ENCODE results near the gene THAP7.
"Not testable (repeated sequence)": the region's sequence is repeated elsewhere in the genome, so short reads cannot be mapped to it uniquely, and the experiment has no call there.

The THAP7 gene, protein sequence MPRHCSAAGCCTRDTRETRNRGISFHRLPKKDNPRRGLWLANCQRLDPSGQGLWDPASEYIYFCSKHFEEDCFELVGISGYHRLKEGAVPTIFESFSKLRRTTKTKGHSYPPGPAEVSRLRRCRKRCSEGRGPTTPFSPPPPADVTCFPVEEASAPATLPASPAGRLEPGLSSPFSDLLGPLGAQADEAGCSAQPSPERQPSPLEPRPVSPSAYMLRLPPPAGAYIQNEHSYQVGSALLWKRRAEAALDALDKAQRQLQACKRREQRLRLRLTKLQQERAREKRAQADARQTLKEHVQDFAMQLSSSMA

DNA sequence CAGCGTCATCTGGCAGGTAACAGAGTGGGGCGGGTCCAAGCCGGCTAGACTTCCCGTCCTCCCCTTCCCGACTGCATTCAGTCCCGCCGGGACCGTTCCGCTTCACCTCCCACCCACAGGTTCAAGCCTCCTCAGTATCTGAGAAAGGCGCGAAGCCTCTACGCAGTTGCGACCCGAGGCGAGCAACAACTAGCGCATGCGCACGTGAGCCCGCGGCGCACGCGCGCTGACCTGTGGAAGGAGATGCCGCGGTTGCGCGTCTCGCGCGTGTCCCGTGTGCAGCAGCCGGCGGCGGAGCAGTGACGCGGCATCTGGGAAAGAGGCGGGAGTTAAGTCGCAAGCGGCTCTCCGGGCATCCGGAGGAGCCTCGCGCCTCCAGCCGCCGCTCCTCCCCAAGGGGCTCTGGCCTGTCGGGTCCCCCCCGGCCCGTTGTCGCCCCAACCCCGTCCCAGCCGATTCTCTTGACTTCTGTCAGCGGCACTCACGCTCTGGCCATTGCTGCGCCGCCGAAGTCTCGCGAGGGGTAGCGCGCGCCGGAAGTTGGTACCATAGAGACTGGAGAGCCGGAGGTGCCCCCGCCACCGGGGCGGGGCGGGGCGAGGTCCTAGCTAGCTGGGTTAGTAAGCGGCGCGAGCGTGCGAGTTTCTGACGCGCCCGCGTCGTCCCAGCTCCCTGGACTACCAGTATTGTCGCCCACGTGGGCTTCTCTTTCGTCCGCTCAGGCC lies at the start of gene THAP7:
Gene THAP7, minus strand, starts transcription at position 518 of the 725 bp plus-strand sequence. Its CDS starts 207 bp downstream, at position 311.
- in situ Hi-C loops (cut with MboI; ENCODE audit: low pct_unique_long_range_greater_than_20kb, low sequenced_read_pairs): no loop called here
- DNase-seq: peak; percentile 95

- DNase-seq: no peak
- in situ Hi-C loops (cut with MboI; ENCODE audit: low pct_unique_long_range_greater_than_20kb, low sequenced_read_pairs): no loop called here
Measured at GRCh38 chr22:21051145-21051830, 49.4 kb upstream of the THAP7 start.

- DNase-seq; in situ Hi-C loops (cut with MboI; ENCODE audit: low pct_unique_long_range_greater_than_20kb, low sequenced_read_pairs): not testable (repeated sequence)
Measured at GRCh38 chr22:21048965-21049364, 47.0 kb upstream of the THAP7 start.

DNA sequence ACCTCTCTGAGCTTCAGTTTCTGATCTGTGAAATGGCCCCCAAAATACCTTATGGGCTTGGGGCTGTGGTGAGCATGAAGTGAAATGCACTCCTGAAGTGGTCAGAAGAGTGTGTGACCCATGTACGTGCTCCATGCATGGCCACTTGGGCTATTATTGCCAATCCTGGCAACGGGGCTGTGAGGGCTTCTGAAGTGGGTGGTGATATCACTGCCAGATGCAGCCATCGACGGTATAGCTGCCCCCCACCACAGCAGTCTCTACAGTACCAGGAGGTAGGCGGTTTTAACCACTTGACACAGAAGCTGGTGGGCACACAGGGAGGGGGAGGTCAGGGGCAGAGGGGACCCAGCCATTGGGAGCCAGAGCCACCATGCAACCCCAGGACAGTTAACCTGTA lies 46.5 kb upstream of the THAP7 start:
- DNase-seq; in situ Hi-C loops (cut with MboI; ENCODE audit: low pct_unique_long_range_greater_than_20kb, low sequenced_read_pairs): not testable (repeated sequence)

- no peak for DNase-seq
- in situ Hi-C loops (cut with MboI; ENCODE audit: low pct_unique_long_range_greater_than_20kb, low sequenced_read_pairs): no loop called here
Measured at GRCh38 chr22:21047730-21048129, 45.8 kb upstream of the THAP7 start.

- DNase-seq: no peak
- in situ Hi-C loops (cut with MboI; ENCODE audit: low pct_unique_long_range_greater_than_20kb, low sequenced_read_pairs): no loop called here
Measured at GRCh38 chr22:21047035-21047661, 45.2 kb upstream of the THAP7 start.

GRCh38 chr22:21045585-21046294 lies 43.8 kb upstream of the THAP7 start, which contains the start of gene LRRC74B:
LRRC74B (plus strand) TSS chr22:21045946; CDS start chr22:21045987, 41 bp downstream.
- in situ Hi-C loops (cut with MboI; ENCODE audit: low pct_unique_long_range_greater_than_20kb, low sequenced_read_pairs): no loop called here

GRCh38 chr22:21044931-21045584 lies 43.1 kb upstream of the THAP7 start:
- in situ Hi-C loops (cut with MboI; ENCODE audit: low pct_unique_long_range_greater_than_20kb, low sequenced_read_pairs): no loop called here
- DNase-seq: peak; percentile 9

More at GRCh38 chr22:21045585-21046294, 43.8 kb upstream of the THAP7 start, which contains the start of gene LRRC74B:
- peak; percentile 77 for DNase-seq

- in situ Hi-C loops (cut with MboI; ENCODE audit: low pct_unique_long_range_greater_than_20kb, low sequenced_read_pairs): no loop called here
- DNase-seq: no peak
Measured at GRCh38 chr22:21043860-21044535, 42.1 kb upstream of the THAP7 start.

DNA sequence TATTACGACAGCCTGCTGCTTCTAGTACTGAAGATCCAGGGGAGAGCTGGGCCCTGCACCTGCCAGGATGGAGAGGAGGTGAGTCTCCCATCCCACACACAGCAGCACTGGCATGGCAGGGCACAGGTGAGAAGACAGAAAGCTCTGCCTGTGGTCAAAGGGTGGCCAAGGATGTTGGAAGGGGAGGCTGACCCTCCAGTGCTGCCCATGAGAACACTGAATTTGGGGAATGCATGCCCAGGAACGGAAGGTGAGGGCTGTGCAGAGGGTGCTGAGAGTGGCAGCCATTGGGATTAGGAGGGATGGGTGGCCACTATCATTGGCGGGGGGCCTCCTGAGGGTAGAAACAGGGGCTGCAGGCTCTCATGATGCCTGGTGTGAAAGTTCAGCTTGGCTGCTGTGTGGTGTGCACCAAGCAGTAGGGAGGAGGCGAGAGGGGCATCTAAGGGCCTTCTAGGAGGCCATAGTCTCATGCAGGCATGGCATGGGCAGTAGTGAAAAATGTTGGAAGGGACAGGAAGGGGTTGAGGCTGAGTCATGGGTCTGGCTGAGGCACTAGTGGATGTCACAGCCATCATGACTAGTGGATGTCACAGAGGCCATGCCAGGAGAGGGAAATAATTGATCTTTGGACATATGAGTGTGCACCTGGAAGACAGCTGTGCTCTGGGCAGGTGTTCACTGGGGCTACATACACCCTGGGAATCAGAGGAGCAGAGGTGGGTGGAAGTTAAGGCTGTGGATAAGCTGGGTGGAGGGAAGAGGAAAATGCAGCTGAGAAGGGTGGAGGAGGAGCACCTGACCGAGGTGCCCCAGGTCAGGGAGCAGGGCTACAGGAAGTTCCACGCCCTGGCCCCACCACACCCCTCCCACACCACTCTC lies 41.3 kb upstream of the THAP7 start:
- DNase-seq: no peak
- in situ Hi-C loops (cut with MboI; ENCODE audit: low pct_unique_long_range_greater_than_20kb, low sequenced_read_pairs): no loop called here

- in situ Hi-C loops (cut with MboI; ENCODE audit: low pct_unique_long_range_greater_than_20kb, low sequenced_read_pairs): no loop called here
- no peak for DNase-seq
Measured at GRCh38 chr22:21041937-21042336, 40.0 kb upstream of the THAP7 start.

- DNase-seq; in situ Hi-C loops (cut with MboI; ENCODE audit: low pct_unique_long_range_greater_than_20kb, low sequenced_read_pairs): not testable (repeated sequence)
Measured at GRCh38 chr22:21039158-21039557, 37.2 kb upstream of the THAP7 start.

DNA sequence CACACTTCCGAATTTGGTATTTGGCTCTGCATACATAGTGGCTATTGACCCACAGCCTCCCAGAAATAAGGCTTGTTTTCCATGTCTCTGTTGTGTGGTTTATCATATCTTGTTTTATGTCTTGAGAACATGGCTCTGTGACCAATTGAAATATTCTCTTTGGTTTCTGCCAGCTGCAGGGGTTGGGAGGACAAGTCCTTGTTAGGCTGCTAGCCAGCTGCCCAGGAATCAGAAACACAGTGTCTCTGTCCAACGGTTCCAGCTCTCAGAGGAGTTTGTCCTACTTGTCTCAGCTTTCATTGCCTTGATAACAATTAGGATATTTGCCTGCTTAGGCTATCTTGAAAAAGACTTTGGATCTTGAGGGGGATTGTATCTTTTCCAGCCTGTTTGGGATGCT lies 36.5 kb upstream of the THAP7 start:
- DNase-seq: no peak
- in situ Hi-C loops (cut with MboI; ENCODE audit: low pct_unique_long_range_greater_than_20kb, low sequenced_read_pairs): no loop called here

GRCh38 chr22:21034989-21035388 lies 33.1 kb upstream of the THAP7 start:
- in situ Hi-C loops (cut with MboI; ENCODE audit: low pct_unique_long_range_greater_than_20kb, low sequenced_read_pairs): no loop called here

DNA sequence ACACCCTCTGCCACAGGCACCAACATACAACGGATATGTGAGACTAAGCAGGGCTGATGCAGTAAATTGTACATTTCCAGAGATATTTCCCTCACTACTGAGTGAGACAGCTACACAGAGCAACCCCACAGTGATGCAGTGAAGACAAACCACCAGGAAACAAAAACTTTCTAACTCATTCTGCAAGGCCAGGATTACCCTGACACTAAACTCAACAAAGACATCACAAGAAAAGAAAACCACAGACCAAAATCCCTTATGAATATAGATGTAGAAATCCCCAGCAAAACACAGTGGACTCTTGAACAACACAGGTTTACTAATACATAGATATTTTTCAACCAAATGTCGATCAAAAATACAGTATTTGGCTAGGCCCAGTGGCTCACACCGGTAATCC lies 32.0 kb upstream of the THAP7 start:
- DNase-seq: no peak
- in situ Hi-C loops (cut with MboI; ENCODE audit: low pct_unique_long_range_greater_than_20kb, low sequenced_read_pairs): no loop called here

More at GRCh38 chr22:21034989-21035388, 33.1 kb upstream of the THAP7 start:
- no peak for DNase-seq

- in situ Hi-C loops (cut with MboI; ENCODE audit: low pct_unique_long_range_greater_than_20kb, low sequenced_read_pairs): no loop called here
- no peak for DNase-seq
Measured at GRCh38 chr22:21032868-21033688, 31.2 kb upstream of the THAP7 start.
